ENCODE measurements around the gene TUBA8. TPM values are rescaled to one million over a fixed set of nuclear protein-coding genes. Genes with fewer than 3 reads are reported as not detected.
"Not testable (repeated sequence)": the region's sequence is repeated elsewhere in the genome, so short reads cannot be mapped to it uniquely, and the experiment has no call there.

The TUBA8 gene
- total RNA-seq, 1 donor from 2014 or later: 2.9 TPM

DNA sequence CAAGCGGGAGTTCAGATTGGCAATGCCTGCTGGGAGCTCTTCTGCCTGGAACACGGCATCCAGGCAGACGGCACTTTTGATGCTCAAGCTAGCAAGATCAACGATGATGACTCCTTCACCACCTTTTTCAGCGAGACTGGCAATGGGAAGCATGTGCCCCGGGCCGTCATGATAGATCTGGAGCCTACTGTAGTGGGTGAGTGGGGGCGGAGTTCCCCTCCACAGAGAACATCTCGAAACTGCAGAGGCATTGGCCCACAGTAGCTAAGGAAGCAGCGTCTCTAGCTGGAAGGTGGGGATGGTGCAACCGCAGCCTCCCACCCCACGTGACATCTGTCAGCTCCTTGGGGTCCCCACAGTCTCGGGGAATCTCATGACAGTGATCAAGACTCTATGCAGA is 10.9 kb downstream of the TUBA8 start:
- no peak for FAIRE-seq
- no peak for DNase-seq (ENCODE audit: low spot score in 2 of 2)

DNA sequence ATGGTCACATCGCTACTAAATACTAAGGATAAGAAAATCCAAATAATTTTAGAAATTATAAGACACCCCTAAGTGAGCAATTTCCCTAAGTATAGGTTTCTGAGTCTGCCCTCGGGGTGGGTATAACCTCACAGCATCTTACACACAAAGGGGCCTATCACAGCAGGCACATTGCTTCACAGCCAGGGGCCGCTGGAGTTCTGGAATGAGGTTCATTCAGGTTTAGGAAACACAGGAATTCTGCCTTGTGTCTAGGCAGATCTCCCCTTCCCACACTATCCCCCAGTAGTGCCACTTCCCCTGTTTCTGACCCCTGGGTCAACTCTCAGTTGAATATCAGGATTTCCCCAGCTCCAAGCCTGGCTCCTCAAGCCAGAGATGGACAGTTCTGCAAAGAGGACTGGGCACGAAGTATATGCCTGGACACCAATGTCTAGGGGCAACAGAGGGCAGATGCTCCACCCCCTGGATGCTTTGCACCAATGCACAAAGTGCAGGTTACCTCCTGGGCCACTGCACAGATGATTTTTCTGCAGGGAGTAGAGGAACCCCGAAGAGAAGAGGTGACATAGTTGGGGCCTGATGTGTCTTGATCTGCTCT is 11.4 kb downstream of the TUBA8 start:
- no peak for DNase-seq (ENCODE audit: low spot score in 2 of 2)
- FAIRE-seq: no peak

DNA sequence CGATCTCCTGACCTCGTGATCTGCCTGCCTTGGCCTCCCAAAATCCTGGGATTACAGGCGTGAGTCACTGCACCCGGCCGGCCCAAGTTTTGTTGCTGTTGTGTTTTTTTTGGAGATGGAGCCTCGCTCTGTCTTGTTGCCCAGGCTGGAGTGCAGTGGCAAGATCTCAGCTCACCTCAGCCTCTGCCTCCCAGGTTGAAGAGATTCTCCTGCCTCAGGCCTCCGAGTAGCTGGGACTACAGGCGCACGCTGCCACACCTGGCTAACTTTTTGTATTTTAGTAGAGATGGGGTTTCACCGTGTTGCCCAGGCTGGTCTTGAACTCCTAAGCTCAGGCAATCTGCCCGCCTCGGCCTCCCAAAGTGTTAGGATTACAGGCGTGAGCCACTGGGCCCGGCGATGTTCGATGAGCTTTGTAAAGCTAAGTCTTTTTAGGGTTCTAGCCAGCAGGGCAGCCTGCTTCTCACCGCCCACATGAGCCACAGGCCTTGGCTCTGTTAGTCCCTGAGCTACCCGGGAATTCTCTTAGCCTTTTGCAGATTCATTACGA is 12.9 kb downstream of the TUBA8 start:
- not testable (repeated sequence) for DNase-seq (ENCODE audit: low spot score in 2 of 2); FAIRE-seq

DNA sequence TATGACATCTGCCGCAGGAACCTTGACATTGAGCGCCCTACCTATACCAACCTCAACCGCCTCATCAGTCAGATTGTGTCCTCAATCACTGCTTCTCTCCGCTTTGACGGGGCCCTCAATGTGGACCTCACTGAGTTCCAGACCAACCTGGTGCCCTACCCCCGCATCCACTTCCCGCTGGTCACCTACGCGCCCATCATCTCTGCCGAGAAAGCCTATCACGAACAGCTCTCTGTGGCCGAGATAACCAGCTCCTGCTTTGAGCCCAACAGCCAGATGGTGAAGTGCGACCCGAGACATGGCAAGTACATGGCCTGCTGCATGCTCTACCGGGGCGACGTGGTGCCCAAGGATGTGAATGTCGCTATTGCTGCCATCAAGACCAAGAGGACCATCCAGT is 16.0 kb downstream of the TUBA8 start:
- DNase-seq (ENCODE audit: low spot score in 2 of 2) (no peak), FAIRE-seq (no peak)

DNA sequence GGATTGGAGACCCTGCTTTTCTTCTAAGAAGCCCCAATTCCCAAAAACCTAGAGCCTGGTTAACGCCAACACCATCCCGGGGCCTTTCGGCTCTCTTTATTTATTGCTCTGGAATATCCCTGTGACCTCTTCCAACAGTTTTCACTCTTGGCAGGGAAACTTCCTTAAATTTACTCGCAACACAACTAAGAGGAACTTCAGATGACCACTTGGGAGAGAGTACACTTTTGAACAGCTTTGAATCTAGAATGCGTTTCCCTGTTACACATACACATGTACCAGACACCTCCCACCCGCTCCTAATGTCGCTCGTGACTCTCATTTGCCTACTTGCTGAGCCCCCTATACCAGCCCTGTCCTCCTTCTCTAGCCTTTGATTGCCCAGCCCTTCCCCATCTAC is 19.4 kb downstream of the TUBA8 start:
- DNase-seq (ENCODE audit: low spot score in 2 of 2): no peak

DNA sequence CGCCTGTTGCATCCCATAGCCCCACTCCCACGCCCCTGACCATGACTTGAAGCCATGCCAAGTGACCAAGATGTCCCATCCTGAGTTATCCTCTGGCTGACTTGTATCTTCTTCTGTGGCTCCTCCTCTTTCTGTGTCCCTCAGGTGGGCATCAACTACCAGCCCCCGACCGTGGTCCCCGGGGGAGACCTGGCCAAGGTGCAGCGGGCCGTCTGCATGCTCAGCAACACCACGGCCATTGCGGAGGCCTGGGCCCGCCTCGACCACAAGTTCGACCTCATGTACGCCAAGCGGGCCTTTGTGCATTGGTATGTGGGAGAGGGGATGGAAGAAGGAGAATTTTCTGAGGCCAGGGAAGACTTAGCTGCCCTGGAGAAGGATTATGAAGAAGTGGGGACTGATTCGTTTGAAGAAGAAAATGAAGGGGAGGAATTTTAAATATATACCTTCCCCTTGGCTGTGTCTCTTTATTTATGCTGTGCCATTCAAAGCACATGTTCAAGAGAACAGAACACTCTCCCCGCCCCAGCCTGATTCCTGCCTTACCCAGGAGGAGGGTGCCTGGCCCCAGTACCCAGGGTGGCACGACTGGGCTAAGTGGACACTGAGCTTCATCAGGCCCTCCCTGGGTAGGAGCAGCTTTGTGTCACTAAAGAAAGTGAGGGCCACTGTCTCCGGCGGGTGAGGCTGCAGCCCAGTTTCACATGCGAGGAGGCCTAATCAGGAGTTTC is 20.3 kb downstream of the TUBA8 start:
- FAIRE-seq: no peak

More for the DNA sequence above, 19.4 kb downstream of the TUBA8 start:
- no peak for FAIRE-seq

DNA sequence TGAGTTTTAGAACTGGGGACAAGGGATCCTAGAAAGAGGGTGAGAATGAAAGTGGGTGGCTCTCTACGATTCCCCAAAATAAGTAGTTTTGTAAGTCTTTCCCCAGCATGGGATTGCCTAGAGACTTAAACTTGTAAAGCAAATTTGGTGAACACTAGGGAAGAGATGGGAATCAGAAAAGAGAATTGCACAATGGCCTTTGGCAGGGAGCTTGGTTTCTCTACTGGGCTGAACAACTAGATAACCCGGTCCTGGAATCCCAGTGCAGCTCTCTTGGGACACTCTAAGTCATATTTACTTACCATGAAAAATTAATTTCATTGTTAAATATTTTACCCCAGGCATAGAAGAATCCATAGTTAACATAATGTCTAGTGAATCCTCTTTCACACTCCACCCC is 22.8 kb downstream of the TUBA8 start:
- FAIRE-seq: no peak
- DNase-seq (ENCODE audit: low spot score in 2 of 2): no peak

More for the DNA sequence above, 20.3 kb downstream of the TUBA8 start:
- no peak for DNase-seq (ENCODE audit: low spot score in 2 of 2)

DNA sequence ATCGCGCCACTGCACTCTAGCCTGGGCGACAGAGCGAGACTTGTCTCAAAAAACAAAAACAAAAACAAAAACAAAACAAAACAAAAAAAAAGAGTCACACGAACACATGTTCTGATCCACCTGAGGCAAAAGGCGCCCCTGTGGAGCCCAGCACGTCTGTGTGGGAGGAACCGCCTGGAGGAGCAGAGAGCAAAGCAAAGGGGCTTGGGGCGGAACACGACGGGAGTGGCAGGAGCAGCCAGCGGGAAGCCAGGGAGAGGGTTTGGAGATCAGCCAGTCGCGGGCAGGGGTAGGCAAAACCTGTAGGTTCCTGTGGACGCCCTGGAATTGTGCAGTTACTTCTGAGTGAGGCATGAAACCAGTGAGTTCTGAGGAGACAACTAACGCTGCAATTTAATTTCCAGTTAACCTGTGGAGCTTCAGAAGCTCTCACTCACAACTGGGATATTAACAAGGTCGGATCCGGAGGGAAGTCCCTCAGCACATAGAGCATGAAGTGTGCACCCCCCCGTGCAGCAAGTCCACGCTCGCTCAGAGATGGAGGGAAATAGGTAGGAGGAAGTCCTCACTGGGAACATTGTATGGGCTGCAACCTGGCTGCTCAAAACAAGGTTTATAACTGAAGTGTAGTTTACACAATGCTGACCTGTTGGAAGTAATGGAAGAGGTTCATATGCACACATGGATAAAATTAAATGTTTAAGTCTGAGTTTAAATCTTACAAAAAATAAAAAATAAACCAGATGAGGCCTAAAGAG is 26.1 kb downstream of the TUBA8 start:
- DNase-seq (ENCODE audit: low spot score in 2 of 2): no peak

DNA sequence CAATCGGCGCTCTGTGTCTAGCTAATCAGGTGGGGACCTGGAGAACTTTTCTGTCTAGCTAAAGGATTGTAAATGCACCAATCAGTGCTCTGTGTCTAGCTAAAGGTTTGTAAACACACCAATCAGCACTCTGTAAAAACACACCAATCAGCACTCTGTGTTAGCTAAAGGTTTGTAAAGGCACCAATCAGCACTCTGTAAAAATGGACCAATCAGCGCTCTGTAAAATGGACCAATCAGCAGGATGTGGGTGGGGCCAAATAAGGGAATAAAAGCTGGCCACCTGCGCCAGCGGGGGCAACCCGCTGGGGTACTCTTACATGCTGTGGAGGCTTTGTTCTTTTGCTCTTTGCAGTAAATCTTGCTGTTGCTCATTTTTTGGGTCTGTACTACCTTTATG is 30.4 kb downstream of the TUBA8 start:
- not testable (repeated sequence) for FAIRE-seq

More for the DNA sequence above, 26.1 kb downstream of the TUBA8 start:
- FAIRE-seq: no peak

DNA sequence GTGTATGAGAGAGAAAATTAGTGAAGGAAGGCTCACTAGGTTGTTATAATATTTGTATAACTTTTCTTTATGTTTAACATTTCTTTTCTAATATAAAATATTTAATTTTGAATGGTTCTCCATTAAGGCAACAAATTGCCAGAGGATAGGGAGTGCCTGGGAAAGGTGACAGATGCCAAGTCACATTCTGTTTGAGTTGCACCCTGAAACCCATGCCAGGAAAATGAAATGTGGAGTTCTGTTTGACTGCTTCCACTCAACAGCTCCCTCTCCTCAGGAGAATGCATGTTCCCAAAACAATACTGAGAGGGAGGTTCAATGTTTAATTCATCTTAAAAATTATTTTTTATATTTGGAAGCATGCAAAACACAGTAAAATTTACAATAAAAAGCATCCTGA is 33.5 kb downstream of the TUBA8 start:
- no peak for FAIRE-seq
- no peak for DNase-seq (ENCODE audit: low spot score in 2 of 2)

More for the DNA sequence above, 30.4 kb downstream of the TUBA8 start:
- not testable (repeated sequence) for DNase-seq (ENCODE audit: low spot score in 2 of 2)

DNA sequence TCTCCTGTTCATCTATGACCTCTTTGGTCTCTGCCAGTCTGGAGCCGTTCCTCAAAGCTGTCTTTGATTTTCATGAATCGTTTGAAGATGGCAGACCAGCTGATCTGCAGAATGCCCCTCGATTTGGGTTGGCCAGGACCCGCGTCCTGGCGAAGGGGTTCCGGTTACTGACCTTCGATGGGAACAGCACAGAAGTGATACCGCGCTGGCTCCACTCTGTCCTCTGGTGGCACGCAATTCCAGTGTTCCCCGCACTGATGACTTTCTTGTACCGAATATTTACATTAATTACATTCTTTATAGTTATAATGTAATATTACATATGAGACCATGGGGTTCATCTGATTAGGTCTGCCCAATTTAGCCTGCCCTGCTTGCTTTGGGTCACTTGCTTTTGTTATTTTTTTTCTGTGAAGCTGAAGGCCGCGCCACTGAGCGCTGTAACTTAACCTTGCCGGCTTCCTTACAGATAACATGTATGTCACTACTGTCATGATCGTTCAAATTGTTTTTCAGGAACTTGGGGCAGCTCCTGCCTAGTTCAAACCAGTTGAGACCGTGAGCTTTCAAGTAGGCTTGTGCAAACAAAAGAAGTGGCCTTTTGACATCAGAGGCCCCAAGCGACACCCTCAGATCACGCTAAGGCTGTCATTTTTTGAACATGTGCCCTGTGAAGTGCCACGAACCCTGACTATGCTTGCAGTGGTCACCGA is 35.2 kb downstream of the TUBA8 start:
- no peak for DNase-seq (ENCODE audit: low spot score in 2 of 2)
- no peak for FAIRE-seq

DNA sequence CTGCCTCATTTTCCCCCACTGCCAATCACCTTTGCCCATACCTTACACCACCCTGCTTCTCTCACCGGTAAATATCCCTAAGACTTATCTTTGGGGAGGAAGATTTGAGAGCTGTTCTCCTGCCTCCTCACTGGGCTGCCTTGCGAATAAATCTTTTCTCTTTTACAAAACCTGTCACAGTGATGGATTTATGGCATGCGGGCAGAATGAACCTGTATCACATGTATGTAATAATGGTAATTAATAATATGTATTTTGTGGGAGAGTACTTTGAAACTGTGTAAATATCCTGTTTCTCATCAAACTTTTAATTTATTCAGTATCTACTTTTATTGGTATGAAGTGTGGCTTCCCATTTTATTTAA is 35.8 kb downstream of the TUBA8 start:
- DNase-seq (ENCODE audit: low spot score in 2 of 2) (no peak), FAIRE-seq (no peak)

DNA sequence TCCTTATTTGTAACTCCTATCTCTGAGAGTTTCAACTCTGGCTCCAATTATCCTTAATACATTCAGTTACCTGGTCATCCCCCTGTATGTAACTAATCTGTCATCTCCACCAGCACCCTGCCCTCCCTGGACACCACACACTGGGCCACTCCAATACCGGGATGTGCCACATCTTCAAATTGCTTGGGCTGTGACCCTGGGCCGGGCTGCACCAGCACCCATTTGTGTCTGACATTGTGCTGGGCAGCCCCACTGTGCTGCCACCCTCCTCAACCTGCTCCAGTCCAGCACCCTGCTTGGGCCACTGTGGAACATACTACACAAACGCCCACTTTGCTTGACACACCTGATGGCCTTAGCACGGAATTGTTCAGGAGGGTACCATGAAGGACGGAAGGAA is 37.2 kb downstream of the TUBA8 start:
- no peak for FAIRE-seq
- no peak for DNase-seq (ENCODE audit: low spot score in 2 of 2)

DNA sequence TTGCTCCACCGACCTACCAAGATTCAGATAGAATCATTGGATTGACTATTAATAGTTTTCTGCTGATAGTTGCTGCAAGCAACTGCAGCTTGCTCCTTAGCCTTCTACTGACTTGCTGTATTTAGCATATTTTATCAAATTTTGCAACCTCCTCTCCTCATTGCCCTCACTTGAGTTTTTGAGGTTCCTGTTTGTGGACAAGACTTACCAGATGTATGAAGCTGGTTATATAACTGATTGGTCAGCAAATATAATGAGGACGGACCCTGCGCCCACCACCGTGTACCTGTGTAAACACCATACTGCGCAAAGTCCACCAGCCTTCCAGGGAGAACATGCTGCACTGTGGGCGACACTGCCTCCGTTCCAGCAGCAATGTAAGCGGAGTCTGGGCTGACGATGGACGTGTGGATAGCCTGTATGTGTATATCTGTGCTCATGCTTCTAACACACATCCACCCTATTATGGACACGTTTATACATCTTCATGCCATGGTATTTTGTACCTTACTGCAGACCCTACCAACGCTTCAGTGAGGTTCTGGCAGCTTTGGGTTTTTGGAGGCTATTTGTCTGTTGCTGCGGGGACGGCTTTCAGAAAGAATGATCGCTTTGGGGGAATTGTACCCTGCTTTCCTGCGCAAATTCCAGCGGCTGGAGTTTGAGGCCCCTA is 37.8 kb downstream of the TUBA8 start:
- DNase-seq (ENCODE audit: low spot score in 2 of 2) (no peak), FAIRE-seq (no peak)

DNA sequence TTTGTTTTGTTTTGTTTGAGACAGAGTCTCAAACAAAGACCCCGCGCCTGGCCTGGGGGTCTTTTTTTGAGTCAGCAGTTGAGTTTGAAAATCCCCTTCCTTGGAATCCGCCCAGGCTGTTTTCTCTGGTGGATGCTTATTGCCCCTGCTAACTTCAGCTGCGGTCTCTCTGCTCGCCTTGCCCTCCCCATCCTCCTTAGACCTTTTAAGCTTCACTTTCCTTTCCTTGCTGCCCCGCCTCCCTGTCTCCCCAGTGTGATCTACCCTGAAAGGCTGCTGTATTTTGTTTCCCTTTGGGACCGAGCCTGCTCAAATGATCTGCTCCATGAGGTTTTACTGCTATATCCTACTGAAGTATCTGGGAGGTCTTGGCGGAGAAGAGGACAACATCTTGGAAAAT is 41.9 kb downstream of the TUBA8 start:
- DNase-seq (ENCODE audit: low spot score in 2 of 2) (no peak), FAIRE-seq (no peak)

DNA sequence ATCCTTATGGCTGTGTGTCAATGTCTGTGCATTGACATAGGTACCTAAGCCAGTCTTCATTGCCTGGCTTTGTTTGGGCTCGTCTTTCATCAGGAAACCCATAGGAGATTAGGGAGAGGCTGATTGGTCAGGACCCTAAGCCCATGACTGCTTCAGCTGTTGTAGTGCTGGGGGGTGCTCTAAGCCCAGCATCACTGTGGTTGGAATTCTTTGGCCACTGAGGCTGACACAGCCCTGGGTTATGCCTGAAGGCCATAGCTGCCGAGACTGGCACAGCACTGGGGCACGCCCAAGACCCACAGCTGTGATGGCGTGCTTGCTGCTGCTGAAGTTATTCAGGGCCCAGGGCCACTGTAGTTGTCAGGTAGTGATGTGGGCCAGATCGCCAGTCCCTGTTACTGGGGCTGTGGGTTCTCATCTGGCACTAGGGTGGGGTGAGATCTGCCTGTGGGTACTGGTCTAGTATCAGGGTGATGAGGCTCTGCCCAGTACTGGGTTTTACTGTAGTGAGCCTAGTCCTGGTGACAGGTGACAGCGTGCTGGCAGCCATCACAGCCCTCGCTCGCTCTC is 44.3 kb downstream of the TUBA8 start:
- no peak for FAIRE-seq
- no peak for DNase-seq (ENCODE audit: low spot score in 2 of 2)

DNA sequence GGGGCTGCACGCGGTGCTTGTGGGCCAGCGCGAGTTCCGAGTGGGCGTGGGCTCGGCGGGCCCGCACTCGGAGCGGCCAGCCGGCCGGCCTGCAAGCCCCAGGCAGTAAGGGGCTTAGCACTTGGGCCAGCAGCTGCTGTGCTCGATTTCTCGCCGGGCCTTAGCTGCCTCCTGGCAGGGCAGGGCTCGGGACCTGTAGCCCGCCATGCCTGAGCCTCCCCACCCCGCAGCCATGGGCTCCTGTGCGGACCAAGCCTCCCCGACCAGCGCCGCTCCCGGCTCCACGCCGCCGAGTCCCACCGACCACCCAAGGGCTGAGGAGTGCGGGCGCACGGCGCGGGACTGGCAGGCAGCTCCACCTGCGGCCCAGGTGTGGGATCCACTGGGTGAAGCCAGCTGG is 44.9 kb downstream of the TUBA8 start:
- FAIRE-seq; DNase-seq (ENCODE audit: low spot score in 2 of 2): not testable (repeated sequence)

DNA sequence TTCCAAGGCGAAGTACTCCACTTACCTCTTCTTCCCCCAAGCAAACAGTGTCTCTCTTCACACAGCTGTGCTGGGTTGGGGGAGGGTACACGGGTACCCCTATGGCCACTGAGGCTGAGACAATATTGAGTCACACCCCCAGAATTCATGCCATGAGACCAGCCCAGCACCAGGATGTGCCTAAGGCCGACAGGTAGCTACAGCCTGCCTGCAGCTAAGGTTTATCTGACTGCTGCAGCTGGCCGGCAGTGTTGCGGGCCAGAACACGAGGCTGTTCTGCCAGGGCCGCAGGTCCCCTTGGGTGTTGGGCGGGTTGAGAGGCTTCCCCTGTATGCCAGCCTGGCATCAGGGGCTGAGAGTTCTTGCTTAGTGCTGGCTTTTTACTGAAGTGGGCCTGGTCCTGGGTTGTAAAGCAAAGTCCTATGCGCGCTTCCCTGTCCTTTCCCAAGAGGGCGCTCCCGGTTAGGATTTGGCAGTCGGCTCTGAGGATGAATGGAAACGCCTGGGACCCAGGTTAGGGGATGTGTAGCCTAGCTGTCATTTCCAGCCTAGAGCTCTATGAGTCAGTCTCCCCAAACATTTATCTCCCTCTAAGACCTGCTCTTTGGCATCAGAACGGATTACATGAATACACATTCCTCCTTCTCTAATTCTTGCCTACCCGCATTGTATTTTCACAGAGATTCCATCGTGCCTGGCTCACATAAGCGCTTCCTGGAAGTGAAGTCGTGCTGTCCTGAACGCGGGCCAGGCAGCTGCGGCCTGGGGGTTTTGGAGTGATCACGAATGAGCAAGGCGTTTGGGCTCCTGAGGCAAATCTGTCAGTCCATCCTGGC is 46.5 kb downstream of the TUBA8 start:
- DNase-seq (ENCODE audit: low spot score in 2 of 2): peak; percentile 64 to 78
- FAIRE-seq: no peak

DNA sequence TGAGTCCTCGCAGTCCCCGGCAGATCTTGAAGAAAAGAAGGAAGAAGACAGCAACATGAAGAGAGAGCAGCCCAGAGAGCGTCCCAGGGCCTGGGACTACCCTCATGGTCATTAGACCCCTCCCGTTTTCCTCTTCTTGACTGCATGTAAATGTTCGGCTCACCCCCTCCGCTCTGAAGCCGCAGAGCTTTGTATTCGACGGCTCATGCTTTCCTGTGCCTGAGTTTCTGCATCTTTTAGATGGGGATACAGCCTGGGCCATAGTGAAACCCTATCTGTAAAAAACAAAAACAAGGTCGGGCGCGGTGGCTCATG is 47.1 kb downstream of the TUBA8 start:
- FAIRE-seq: no peak
- no peak for DNase-seq (ENCODE audit: low spot score in 2 of 2)
